BJ (cell line): ENCODE measurements around the gene IFI44L. TPM values are rescaled to one million over a fixed set of nuclear protein-coding genes. Genes with fewer than 3 reads are reported as not detected.

Experiments used
- CTCF ChIA-PET: fragments of 350-600 bp; formaldehyde crosslinking; extraction: SDS; loops from one replicate; lab custom pipeline; 2021; ENCODE audit warnings: antibody characterized with exemption, inconsistent platforms; lab: Yijun Ruan, JAX
- POLR2A ChIA-PET: fragments of 300-600 bp; sonication (Branson Sonifier 250); formaldehyde crosslinking; extraction: SDS; loops from one replicate; lab custom pipeline; 2021; ENCODE audit warnings: antibody characterized with exemption; lab: Charles Lee
- DNase-seq: peaks from one replicate; pipeline ENCODE4 v3.0.0-alpha.2; 2011; ENCODE audit warnings: low read depth
- H3K27me3 ChIP-seq: 2 replicates; pipeline ENCODE4 v1.6.0; 2011; ENCODE audit warnings: low read length; ENCODE audit not compliant: control insufficient read depth, insufficient read depth
- H3K36me3 ChIP-seq: 2 replicates; pipeline ENCODE4 v1.5.1; 2011; ENCODE audit warnings: low read length; ENCODE audit not compliant: control insufficient read depth, insufficient read depth
- H3K4me3 ChIP-seq: 2 replicates; pipeline ENCODE4 v1.5.1; 2011; ENCODE audit warnings: low read depth, mild to moderate bottlenecking, control low read depth, low read length
- polyA plus RNA-seq: library from polyadenylated mRNA; depleted of rRNA; stranded (reverse); fragments of >200 nt; gene quantifications from 2 replicates; pipeline ENCODE4 v1.2.3, GENCODE V29; 2011
- TF ChIP-seq, protein P1 (sequence below): IDR thresholded peaks from 2 replicates; pipeline ENCODE4 v1.5.1; 2011; ENCODE audit warnings: low read depth, mild to moderate bottlenecking, control low read depth, inconsistent platforms, low read length, moderate library complexity; ENCODE audit not compliant: insufficient read depth

Gene IFI44L
- polyA plus RNA-seq, 1 experiment = 0.28 TPM

DNA sequence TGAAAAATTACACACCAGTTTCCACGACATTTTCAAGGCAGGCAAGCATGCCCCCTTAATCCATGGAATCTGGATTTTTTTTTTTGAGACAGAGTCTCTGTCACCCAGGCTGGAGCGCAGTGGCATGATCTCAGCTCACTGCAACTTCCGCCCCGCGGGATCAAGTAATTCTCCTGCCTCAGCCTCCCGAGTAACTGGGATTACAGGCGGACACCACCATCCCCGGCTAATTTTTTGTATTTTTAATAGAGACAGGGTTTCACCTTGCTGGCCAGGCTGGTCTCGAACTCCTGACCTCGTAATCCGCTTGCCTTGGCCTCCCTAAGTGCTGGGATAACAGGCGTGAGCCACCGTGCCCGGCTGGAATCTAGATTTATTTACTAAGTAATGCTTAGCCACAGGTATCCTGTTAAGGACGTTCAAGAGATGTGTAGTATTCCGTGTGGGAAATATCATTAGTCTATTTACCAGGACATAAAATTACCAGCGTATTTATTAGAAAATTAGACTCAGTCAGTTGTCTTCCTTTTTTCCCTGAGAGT lies 31.8 kb downstream of the IFI44L start:
- no peaks in the 10 kb centered on the region for H3K27me3 ChIP-seq
- no peak overlapping the region for H3K4me3 ChIP-seq
- ChIA-PET POLR2A (no interaction called here), CTCF (no interaction called here)
- TF ChIP-seq, protein P1, sequence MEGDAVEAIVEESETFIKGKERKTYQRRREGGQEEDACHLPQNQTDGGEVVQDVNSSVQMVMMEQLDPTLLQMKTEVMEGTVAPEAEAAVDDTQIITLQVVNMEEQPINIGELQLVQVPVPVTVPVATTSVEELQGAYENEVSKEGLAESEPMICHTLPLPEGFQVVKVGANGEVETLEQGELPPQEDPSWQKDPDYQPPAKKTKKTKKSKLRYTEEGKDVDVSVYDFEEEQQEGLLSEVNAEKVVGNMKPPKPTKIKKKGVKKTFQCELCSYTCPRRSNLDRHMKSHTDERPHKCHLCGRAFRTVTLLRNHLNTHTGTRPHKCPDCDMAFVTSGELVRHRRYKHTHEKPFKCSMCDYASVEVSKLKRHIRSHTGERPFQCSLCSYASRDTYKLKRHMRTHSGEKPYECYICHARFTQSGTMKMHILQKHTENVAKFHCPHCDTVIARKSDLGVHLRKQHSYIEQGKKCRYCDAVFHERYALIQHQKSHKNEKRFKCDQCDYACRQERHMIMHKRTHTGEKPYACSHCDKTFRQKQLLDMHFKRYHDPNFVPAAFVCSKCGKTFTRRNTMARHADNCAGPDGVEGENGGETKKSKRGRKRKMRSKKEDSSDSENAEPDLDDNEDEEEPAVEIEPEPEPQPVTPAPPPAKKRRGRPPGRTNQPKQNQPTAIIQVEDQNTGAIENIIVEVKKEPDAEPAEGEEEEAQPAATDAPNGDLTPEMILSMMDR = no peak
- DNase-seq = no peak
- no peaks in the 10 kb centered on the region for H3K36me3 ChIP-seq

DNA sequence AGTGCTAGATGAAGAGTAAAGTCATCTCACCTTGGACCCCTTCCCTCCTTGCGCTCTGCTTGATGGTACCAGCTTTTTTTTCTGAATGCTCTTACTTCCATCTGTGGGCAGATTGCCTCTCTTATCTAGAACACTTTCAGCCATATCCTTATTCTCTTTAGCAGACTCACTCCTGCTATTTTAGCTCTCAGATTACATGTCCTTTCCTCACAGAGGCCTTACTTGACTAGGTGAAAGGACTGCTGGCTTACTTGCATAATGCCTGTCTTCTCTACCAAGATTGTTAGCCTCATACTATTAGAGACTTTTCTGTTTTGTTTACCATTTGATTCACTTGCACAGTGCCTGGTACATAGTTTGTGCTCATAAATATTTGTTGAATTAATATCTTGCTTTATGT lies 38.7 kb downstream of the IFI44L start:
- TF ChIP-seq, protein P1 = no peak
- H3K27me3 ChIP-seq = no peaks in the 10 kb centered on the region
- DNase-seq = no peak
- POLR2A ChIA-PET = no interaction called here
- CTCF ChIA-PET = interaction anchor here (1.8 kb wide), 1 partner anchor 41 kb away, joined by 5 read pairs; no protein-coding TSS in a partner anchor
- H3K4me3 ChIP-seq = no peak overlapping the region
- H3K36me3 ChIP-seq = no peaks in the 10 kb centered on the region

DNA sequence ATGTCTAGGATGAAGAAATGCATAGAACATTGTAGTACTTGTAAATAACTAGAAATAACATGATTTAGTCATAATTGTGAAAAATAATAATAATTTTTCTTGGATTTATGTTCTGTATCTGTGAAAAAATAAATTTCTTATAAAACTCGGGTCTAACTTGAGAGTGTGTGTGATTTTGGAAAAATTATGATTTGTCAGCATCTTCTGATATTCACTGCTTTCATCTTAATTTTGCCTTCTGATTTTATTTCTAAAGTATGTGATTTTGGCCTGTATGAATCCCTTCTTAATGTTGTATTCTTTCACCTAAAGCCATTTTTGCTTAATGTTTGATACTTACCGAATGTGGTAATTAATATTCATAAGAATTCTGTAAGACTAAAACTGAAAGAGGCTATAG lies 43.7 kb downstream of the IFI44L start:
- TF ChIP-seq, protein P1 = no peak
- Histone ChIP-seq H3K27me3 (no peaks in the 10 kb centered on the region), H3K4me3 (no peak overlapping the region), H3K36me3 (no peaks in the 10 kb centered on the region)
- ChIA-PET CTCF (no interaction called here), POLR2A (no interaction called here)
- no peak for DNase-seq

DNA sequence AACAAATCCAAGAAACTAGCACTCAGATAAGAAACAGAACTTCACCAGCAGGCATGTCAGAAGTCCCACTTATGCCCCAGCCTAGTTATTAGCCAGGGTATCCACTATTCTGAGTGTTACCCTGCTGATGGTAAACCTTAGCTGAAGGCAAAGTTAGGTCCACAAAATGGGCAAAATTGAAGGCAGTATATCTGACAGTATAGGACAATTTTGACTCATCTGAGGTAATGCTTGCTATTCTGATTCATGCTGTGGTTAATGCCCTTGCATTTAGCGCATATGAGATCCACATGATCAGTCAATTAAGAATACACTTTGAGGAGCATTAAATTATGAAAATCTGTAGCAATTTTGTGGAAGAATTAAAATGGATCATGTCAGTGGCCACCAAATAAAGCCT lies 44.5 kb downstream of the IFI44L start:
- POLR2A ChIA-PET = no interaction called here
- Histone ChIP-seq H3K36me3 (no peaks in the 10 kb centered on the region), H3K4me3 (no peak overlapping the region), H3K27me3 (no peaks in the 10 kb centered on the region)
- CTCF ChIA-PET = interaction anchor here (1.8 kb wide), 1 partner anchor 45 kb away, joined by 6 read pairs; the partner anchor contains the start of gene IFI44L
- TF ChIP-seq, protein P1 = no peak
- no peak for DNase-seq

DNA sequence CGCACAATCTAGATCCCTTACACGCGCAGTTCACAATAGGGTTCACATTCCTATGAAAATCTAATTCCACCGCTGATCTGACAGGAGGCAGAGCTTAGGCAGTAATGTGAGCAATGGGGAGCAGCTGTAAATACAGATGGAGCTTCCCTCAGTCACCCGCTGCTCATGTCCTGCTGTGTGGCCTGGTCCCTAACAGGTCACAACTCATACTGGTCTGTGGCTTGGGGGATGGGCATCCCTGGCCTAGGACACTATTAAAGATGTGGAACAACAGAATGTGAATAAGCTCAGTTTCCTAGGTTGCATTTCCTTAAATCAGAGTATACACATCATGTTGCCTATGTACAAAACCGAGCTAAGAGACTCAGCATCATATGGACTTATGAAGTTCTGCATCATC lies 45.6 kb downstream of the IFI44L start:
- CTCF ChIA-PET = interaction anchor here (1.0 to 1.8 kb wide), 2 partner anchors 46 to 48 kb away, joined by 3 to 6 read pairs; partner anchors contain the start of gene IFI44L
- Histone ChIP-seq H3K27me3 (no peaks in the 10 kb centered on the region), H3K36me3 (no peaks in the 10 kb centered on the region), H3K4me3 (no peak overlapping the region)
- TF ChIP-seq, protein P1 = no peak
- DNase-seq = no peak
- POLR2A ChIA-PET = no interaction called here
